Measurements from ENCODE around the gene SLC6A4.
"Not testable (repeated sequence)": the region's sequence is repeated elsewhere in the genome, so short reads cannot be mapped to it uniquely, and the experiment has no call there.

Gene SLC6A4

DNA sequence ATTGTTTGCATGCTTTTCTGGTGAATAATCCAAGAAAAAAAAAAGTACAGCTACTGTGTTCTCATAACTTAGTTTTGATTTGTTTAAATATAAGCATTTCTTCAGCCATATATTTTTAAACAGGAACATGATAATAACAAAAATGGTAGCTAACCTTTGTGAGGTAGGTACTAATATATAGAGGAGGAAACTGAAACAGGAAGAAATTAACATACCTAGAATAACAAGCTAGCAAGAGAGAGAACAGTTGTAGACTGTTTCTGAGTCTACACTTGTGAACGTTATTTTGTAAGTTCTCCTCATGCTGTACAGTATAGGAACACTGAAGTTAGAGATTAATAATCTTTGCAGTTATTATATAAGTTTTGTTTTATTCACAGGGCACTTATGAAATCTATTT is 69.5 kb downstream of the SLC6A4 start:
- no peak for DNase-seq

DNA sequence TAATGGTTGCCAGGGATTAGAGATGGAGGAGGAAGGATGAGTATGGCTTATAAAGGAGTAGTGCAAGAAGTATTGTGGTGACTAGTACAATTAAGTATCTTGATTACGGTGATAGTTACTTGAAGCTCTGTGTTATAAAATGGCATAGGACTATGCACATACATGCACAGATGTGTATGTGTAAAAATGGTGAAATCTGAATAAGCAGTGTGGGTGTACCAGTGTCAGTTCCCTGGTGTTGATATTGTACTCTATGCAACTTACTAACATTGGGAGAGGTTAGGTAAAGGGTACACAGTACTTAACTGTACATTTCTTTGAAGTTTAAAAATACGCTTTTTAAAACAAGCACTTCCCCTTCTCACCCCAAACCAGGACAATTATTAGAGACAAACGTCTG is 70.3 kb downstream of the SLC6A4 start:
- DNase-seq, result no peak

DNA sequence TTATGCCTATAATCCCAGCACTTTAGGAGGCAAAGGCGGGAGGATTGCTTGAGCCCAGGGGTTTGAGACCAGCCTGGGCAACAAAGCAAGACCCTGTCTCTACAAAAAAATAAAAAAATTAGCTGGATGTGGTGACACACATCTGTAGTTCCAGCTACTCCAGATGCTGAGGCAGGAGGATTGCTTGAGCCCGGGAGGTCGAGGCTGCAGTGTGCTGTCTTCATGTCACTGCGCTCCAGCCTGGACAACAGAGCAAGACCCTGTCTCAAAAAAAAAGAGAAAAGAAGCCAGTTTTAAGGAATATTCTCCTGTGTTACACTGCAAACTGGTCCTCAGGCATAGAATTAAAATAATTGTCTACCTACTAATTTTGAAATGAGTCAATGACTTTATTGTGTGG is 71.0 kb downstream of the SLC6A4 start:
- no peak for DNase-seq

DNA sequence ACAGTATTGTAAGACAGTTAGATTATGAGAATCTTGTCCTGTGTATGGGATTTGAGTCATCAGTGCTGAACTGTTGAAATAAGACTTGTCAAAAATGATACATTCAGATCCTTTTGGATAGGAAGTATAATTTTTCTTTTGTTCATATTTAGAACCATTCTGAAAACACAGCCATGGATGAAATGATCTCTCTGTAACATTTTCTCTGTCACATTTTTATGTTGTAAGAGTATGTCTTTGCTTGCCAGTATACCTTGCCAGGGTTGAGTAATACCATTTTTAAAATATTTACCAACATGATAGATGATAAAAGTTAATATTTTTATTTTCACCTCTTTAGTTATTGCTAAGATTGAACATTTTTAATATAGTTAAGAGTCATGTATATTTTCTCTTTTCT is 73.9 kb downstream of the SLC6A4 start:
- DNase-seq, result no peak

DNA sequence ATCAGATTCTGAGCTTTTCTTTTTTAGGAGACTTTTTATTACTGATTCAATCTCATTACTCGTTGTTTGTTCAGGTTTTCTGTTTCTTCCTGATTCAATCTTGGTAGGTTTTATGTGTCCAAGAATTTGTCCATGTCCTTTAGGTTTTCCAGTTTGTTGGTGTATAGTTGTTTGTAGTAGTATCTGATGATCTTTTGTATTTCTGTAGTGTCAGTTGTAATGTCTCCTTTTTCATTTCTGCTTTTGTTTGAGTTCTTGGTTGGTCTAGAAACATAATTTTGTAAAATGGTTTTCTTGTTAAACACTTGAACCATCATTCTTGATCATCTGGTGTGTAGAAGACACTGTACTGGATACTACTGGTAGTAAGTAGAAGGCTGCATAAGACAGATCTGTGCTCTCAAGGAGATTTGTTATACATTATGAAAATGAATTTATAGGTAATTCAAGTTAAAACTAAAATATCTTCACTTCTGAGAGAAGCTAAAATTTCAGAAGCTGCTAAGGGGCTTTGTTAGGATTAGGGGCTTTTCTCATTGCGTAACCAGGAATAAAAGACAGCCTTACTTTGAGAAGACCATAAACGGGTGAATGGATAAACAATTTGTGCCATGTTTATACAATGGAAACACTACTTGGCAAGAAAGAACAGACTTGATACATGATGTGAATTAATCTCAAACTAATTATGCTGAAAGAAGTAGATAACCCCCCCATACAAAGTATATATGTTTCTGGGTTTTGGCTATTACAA is 74.9 kb downstream of the SLC6A4 start:
- no peak for DNase-seq

DNA sequence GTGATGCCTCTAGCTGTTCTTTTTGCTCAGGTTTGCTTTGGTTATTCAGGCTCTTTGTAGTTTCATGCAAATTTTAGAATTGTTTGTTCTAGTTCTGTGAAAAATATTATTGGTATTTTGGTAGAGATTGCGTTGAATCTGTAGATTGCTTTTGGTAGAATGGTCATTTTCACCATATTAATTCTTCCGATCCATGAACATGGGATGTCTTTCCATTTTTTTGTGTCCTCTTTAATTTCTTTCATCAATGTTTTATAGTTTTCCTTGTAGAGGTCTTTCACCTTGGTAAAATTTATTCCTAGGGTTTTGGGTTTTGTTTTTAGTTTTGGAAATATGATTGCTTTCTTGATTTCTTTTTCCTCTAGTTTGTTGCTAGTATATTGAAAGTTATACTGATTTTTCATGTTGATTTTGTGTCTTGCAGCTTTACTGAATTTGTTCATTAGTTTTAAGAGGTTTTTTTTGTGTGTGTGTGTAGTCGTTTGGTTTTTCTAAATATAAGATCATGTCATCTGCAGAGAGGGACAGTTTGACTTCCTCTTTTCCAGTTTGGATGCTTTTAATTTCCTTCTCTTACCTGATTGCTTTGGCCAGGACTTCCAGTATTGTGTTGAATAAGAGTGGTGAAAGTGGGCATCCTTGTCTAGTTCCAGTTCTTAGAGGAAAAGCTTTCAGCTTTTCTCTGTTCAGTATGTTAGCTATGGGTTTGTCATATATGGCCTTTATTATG is 76.4 kb downstream of the SLC6A4 start:
- DNase-seq, result no peak

DNA sequence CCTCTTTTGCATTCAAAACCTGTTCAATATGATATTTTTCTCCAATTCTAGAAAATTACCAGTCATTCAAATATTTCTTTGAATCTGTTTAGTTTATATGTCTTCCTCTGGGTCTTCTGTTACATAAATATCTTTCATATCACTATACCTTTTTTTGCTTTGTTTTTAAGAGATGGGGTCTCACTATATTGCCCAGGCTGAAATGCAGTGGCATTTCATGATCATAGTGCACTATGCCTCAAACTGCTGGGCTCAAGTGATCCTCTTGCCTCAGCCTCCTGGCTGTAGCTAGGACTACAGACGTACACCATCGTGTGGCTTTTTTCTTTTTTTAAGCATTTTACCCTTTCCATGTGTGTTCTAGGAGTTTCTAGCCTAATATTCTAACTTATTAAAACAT is 80.1 kb downstream of the SLC6A4 start:
- DNase-seq, result no peak

DNA sequence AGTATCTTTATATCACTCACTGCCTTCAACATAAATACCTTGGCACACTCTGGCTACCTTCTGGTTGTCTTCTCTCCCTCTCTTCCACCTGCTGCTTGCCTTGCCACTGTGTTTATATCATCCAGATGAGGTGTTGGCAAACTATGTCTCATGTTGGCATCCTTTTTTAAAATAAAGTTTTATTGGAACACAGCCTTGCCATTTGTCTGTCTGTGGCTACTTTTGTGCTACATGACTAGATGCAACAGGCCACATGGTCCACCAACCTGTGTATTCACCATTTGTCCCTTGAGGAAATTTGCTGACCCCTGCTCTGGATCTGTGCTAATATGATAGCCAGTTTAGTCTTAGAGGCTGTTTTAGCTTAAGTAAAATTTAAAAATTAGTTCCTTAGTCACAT is 82.0 kb downstream of the SLC6A4 start:
- DNase-seq, result no peak

DNA sequence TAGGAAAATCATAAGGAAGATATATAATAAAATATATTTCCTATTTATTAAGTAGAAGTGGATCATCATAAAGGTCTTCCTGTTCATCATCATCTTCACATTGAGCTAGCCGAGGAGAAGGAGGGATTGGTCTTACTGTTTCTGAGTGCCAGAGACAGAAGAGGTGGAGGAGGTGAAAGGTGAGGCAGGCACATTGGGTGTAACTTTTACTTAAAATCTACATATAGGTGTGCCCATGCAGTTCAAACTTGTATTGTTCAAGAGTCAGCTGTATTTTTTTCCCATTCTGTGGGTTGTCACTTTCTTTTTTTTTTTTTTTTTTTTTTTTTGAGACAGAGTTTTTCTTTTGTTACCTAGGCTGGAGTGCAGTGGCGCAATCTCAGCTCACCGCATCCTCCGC is 84.0 kb downstream of the SLC6A4 start:
- DNase-seq, result no peak

DNA sequence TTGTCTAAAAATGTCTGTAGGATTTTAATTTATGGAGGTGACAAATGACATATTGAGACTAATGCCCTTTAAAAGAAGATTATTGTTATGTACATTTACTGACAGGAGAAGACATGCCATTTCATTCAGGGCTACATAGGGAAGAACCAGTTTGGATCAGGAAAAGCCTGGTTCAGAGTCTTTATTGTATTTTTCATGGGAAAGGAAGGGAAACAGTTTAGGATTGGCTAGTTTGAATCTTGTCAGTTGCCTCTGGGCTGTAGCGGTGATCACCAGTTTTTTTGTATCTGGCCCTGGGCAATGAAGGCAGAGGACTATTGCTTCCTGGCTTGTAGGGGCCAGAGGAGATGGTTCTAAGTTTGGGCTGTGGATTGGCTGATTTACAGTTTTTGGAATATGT is 87.1 kb downstream of the SLC6A4 start:
- no peak for DNase-seq

DNA sequence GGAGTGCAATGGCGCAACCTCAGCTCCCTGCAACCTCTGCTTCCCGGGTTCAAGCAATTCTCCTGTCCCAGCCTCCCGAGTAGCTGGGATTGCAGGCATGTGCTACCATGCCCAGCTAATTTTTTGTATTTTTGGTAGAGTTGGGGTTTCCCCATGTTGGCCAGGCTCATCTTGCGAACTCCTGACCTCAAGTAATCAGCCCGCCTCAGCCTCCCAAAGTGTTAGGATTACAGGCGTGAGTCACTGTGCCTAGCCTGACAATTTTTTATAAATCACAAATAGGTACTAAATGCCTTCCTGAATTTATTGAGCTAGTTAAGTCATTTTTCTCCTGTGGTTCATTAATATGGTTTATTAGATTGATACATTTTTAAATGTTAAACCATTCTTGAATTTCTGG is 87.6 kb downstream of the SLC6A4 start:
- DNase-seq, result not testable (repeated sequence)

Data from NCI-H2171 treated with DMSO at 0.1 percent for 48 hours (cell line).